B cell (primary cell): ENCODE measurements around the gene CLEC18B. TPM values are rescaled to one million over a fixed set of nuclear protein-coding genes. Genes with fewer than 3 reads are reported as not detected.
"Not testable (repeated sequence)": the region's sequence is repeated elsewhere in the genome, so short reads cannot be mapped to it uniquely, and the experiment has no call there.

Experiments
- ATAC-seq: fragments of 200-7000 bp; cut with Tn5 transposase; one replicate; pipeline ENCODE4 v1.10.0; 2021; ENCODE audit warnings: low read depth, mild to moderate bottlenecking, moderate number of reproducible peaks, moderate library complexity
- CTCF ChIA-PET: fragments of 350-600 bp; sonication (Branson Sonifier 250); formaldehyde crosslinking; loops from one replicate; lab custom pipeline; 2021; ENCODE audit warnings: antibody characterized with exemption, inconsistent platforms; lab: Charles Lee
- POLR2A ChIA-PET: fragments of 350-600 bp; sonication (Branson Sonifier 250); formaldehyde crosslinking; loops from one replicate; lab custom pipeline; 2021; ENCODE audit warnings: antibody characterized with exemption; lab: Charles Lee
- DNase-seq: peaks from one replicate; pipeline ENCODE4 v3.0.0; 2013
- H2AFZ ChIP-seq: 2 replicates; pipeline ENCODE4 v1.6.1; 2012; ENCODE audit warnings: mild to moderate bottlenecking, low read depth, low read length; ENCODE audit not compliant: insufficient read depth, poor library complexity, severe bottlenecking
- H3K27ac ChIP-seq, 2 donors: 1 replicate in 1 of 2; 2 replicates in 1 of 2; pipeline ENCODE4 v1.5.1; 2012 to 2013; ENCODE audit warnings: low read length in 2 of 2, mild to moderate bottlenecking in 2 of 2, moderate library complexity in 1 of 2
- H3K27me3 ChIP-seq, 4 experiments: fragments of 200-600 bp in 1 of 4; sonication (generic) in 1 of 4; replicated peaks in 1 of 4; 1 replicate in 2 of 4; 2 replicates in 2 of 4; pipeline versions ENCODE4 v1.6.1 to v1.7.0; 2013 to 2016; ENCODE audit warnings: low read length in 3 of 4, mild to moderate bottlenecking in 2 of 4, mixed read lengths in 1 of 4, moderate library complexity in 1 of 4; ENCODE audit not compliant: insufficient read depth in 4 of 4, control insufficient read depth in 3 of 4; ENCODE audit errors: control extremely low read depth in 1 of 4
- H3K36me3 ChIP-seq, 2 experiments: replicated peaks in 1 of 2; 1 replicate in 1 of 2; 2 replicates in 1 of 2; pipeline versions ENCODE4 v1.6.1 to v1.7.1; 2013; ENCODE audit warnings: low read length in 1 of 2; ENCODE audit not compliant: insufficient read depth in 2 of 2, control insufficient read depth in 1 of 2; ENCODE audit errors: control extremely low read depth in 1 of 2, extremely low read depth in 1 of 2
- H3K4me1 ChIP-seq, 2 donors: fragments of 200-600 bp in 1 of 2; sonication (generic) in 1 of 2; 1 replicate in 1 of 2; 2 replicates in 1 of 2; pipeline versions ENCODE4 v1.5.1 to v1.6.1; 2013 to 2017; ENCODE audit warnings: low read length in 2 of 2; ENCODE audit not compliant: control insufficient read depth in 2 of 2, insufficient read depth in 2 of 2
- H3K4me2 ChIP-seq: replicated peaks from 2 replicates; pipeline ENCODE3; 2012; ENCODE audit warnings: mild to moderate bottlenecking, low read depth, low read length; ENCODE audit not compliant: poor library complexity, severe bottlenecking
- H3K4me3 ChIP-seq, 5 experiments: fragments of 200-600 bp in 1 of 5; sonication (generic) in 1 of 5; 1 replicate in 3 of 5; 2 replicates in 2 of 5; pipeline versions ENCODE4 v1.5.1 to v1.7.0; 2011 to 2016; ENCODE audit warnings: low read length in 4 of 5, mild to moderate bottlenecking in 4 of 5, low read depth in 2 of 5, control low read depth in 1 of 5, moderate library complexity in 1 of 5; ENCODE audit not compliant: insufficient read depth in 1 of 5; ENCODE audit errors: control extremely low read depth in 1 of 5, extremely low read depth in 1 of 5
- H3K79me2 ChIP-seq: fragments of 200-600 bp; sonication (generic); one replicate; pipeline ENCODE4 v1.6.0; 2016; ENCODE audit warnings: low read length; ENCODE audit not compliant: control insufficient read depth, insufficient read depth
- H3K9ac ChIP-seq: fragments of 200-600 bp; sonication (generic); 2 replicates; pipeline ENCODE4 v1.6.1; 2017; ENCODE audit warnings: mild to moderate bottlenecking, low read length, moderate library complexity
- H3K9me3 ChIP-seq, 3 donors: one replicate each; pipeline versions ENCODE4 v1.6.1 to v1.7.1; 2013; ENCODE audit warnings: low read length in 2 of 3; ENCODE audit not compliant: control insufficient read depth in 2 of 3, insufficient read depth in 1 of 3; ENCODE audit errors: control extremely low read depth in 1 of 3
- H4K20me1 ChIP-seq: 2 replicates; pipeline ENCODE4 v1.6.0; 2012; ENCODE audit warnings: mild to moderate bottlenecking, low read length; ENCODE audit not compliant: insufficient read depth, control insufficient read depth, poor library complexity, severe bottlenecking
- H3K27ac Mint-ChIP-seq: one replicate; pipeline ENCODE4 v1.8.0; 2021; ENCODE audit warnings: mixed read lengths
- H3K27me3 Mint-ChIP-seq: one replicate; pipeline ENCODE4 v1.8.0; 2021; ENCODE audit warnings: mixed read lengths
- H3K4me1 Mint-ChIP-seq: one replicate; pipeline ENCODE4 v1.8.0; 2021; ENCODE audit warnings: mixed read lengths
- H3K4me3 Mint-ChIP-seq: one replicate; pipeline ENCODE4 v1.8.0; 2021; ENCODE audit warnings: mixed read lengths
- H3K9me3 Mint-ChIP-seq: one replicate; pipeline ENCODE4 v1.8.0; 2022; ENCODE audit warnings: mixed read lengths; ENCODE audit not compliant: insufficient read depth
- EZH2 ChIP-seq: IDR thresholded peaks from 2 replicates; pipeline ENCODE4 v1.6.1; 2012; ENCODE audit warnings: borderline replicate concordance, low read depth, mild to moderate bottlenecking, moderate library complexity, low read length; ENCODE audit not compliant: insufficient read depth, poor library complexity, severe bottlenecking
- WGBS: methylation state at CpG from one replicate; pipeline ENCODE4 v1.1.5; 2013; ENCODE audit warnings: missing lambda C conversion rate; ENCODE audit not compliant: insufficient coverage; 5-methylcytosine and 5-hydroxymethylcytosine counted together
- intact Hi-C: fragments of 100-400 bp; cut with micrococcal nuclease; formaldehyde crosslinking; loops from one replicate; pipeline ENCODE4 v1.10.0; 2022
- polyA plus RNA-seq: library from polyadenylated mRNA; depleted of rRNA; stranded (reverse); fragments of >200 nt; gene quantifications from 2 replicates; pipeline ENCODE4 v1.2.3, GENCODE V29; 2012
- total RNA-seq, 2 donors: library from RNA; stranded (reverse); fragments of 120-200 nt in 1 of 2; gene quantifications; 1 replicate in 1 of 2; 2 replicates in 1 of 2; pipeline versions ENCODE4 v1.2.3 to v1.2.4, GENCODE V29; 2013 to 2022
- TF ChIP-seq, protein P1 (sequence below): fragments of 200-600 bp; IDR thresholded peaks from one replicate; pipeline ENCODE4 v1.8.0; 2022; ENCODE audit warnings: antibody characterized with exemption, mild to moderate bottlenecking

The CLEC18B gene
- total and polyA plus RNA-seq, 2 donors (not counting 1 experiment from before 2014, with no cell fraction given) = 1.0 to 1.6 TPM

GRCh38 chr16:74373847-74374184 is 47.5 kb downstream of the CLEC18B start:
- H3K4me1 ChIP-seq, H3K27ac Mint-ChIP-seq: not testable (repeated sequence)
- 100% methylated on average over 8 of the region's 9 CpGs for WGBS

GRCh38 chr16:74372953-74373846 is 48.1 kb downstream of the CLEC18B start:
- H3K27me3 Mint-ChIP-seq = no peaks in the 10 kb centered on the region
- no peaks in the 10 kb centered on the region for H3K9me3 ChIP-seq
- H3K9ac ChIP-seq = no peak overlapping the region
- ATAC-seq (no peak), DNase-seq (no peak)
- H4K20me1 ChIP-seq = no peaks in the 10 kb centered on the region
- peaks cover 0 to 3% of the 10 kb centered on the region in 2 donors for H3K4me1 ChIP-seq
- POLR2A ChIA-PET = no interaction called here
- H3K79me2 ChIP-seq = peaks cover 4% of the 10 kb centered on the region
- no peaks in the 10 kb centered on the region for H3K27me3 ChIP-seq
- H3K27ac ChIP-seq = no peak overlapping the region
- no peak for TF ChIP-seq EZH2
- TF ChIP-seq, protein P1, sequence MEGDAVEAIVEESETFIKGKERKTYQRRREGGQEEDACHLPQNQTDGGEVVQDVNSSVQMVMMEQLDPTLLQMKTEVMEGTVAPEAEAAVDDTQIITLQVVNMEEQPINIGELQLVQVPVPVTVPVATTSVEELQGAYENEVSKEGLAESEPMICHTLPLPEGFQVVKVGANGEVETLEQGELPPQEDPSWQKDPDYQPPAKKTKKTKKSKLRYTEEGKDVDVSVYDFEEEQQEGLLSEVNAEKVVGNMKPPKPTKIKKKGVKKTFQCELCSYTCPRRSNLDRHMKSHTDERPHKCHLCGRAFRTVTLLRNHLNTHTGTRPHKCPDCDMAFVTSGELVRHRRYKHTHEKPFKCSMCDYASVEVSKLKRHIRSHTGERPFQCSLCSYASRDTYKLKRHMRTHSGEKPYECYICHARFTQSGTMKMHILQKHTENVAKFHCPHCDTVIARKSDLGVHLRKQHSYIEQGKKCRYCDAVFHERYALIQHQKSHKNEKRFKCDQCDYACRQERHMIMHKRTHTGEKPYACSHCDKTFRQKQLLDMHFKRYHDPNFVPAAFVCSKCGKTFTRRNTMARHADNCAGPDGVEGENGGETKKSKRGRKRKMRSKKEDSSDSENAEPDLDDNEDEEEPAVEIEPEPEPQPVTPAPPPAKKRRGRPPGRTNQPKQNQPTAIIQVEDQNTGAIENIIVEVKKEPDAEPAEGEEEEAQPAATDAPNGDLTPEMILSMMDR = no peak
- H3K4me3 Mint-ChIP-seq = no peak overlapping the region
- H2AFZ ChIP-seq = no peak overlapping the region
- intact Hi-C loops = no loop called here
- CTCF ChIA-PET = no interaction called here
- WGBS = 98% methylated on average over 9 of the region's 10 CpGs
- no peak overlapping the region for H3K27ac Mint-ChIP-seq
- no peaks in the 10 kb centered on the region for H3K36me3 ChIP-seq
- no peak overlapping the region for H3K4me3 ChIP-seq
- H3K4me1 Mint-ChIP-seq = peaks cover 2% of the 10 kb centered on the region
- H3K4me2 ChIP-seq = no peak overlapping the region
- H3K9me3 Mint-ChIP-seq = no peaks in the 10 kb centered on the region

More at GRCh38 chr16:74373847-74374184, 47.5 kb downstream of the CLEC18B start:
- H3K36me3 ChIP-seq, H3K9me3 ChIP-seq, intact Hi-C loops, H3K4me3 Mint-ChIP-seq, H3K79me2 ChIP-seq, H3K27me3 ChIP-seq, H3K4me2 ChIP-seq, ATAC-seq, H3K4me3 ChIP-seq, POLR2A ChIA-PET, DNase-seq, H3K27ac ChIP-seq, H3K9ac ChIP-seq, H3K9me3 Mint-ChIP-seq, H3K27me3 Mint-ChIP-seq, H4K20me1 ChIP-seq, H2AFZ ChIP-seq, H3K4me1 Mint-ChIP-seq: not testable (repeated sequence)
- CTCF ChIA-PET = interaction anchor here (0.7 kb wide), 1 partner anchor 28 kb away, joined by 3 read pairs; no protein-coding TSS in a partner anchor
